H1 (cell line): ENCODE measurements around the gene SLC4A1. TPM values are rescaled to one million over a fixed set of nuclear protein-coding genes. Genes with fewer than 3 reads are reported as not detected.

ENCODE experiments used
- CTCF ChIA-PET: fragments of 300-600 bp; sonication (Branson Sonifier 250); formaldehyde crosslinking; loops from one replicate; lab custom pipeline; 2021; ENCODE audit not compliant: partially characterized antibody; lab: Charles Lee
- POLR2A ChIA-PET: fragments of 300-600 bp; sonication (Branson Sonifier 250); formaldehyde crosslinking; loops from one replicate; lab custom pipeline; 2021; ENCODE audit warnings: inconsistent platforms; ENCODE audit not compliant: partially characterized antibody; lab: Charles Lee
- DNase-seq, 2 experiments: peaks; one replicate each; pipeline versions ENCODE4 v3.0.0 to v3.0.0-alpha.2; 2010 to 2022; ENCODE audit warnings: low spot score in 2 of 2, low read depth in 1 of 2, mixed read lengths in 1 of 2
- FAIRE-seq: peaks from 2 replicates; lab custom pipeline; 2011; peaks lifted over from hg19 to GRCh38; lab: Jason Lieb, UNC
- H2AFZ ChIP-seq: 2 replicates; pipeline ENCODE4 v1.8.1; 2012; ENCODE audit warnings: low read length, inconsistent platforms
- H2AK5ac ChIP-seq: 2 replicates; pipeline ENCODE4 v1.6.1; 2013; ENCODE audit warnings: low read depth, low read length
- H2BK120ac ChIP-seq: replicated peaks from 2 replicates; pipeline ENCODE3; 2013; ENCODE audit warnings: low read depth, low read length, inconsistent platforms
- H2BK12ac ChIP-seq: 2 replicates; pipeline ENCODE4 v1.6.1; 2013; ENCODE audit warnings: low read depth, low read length
- H2BK15ac ChIP-seq: 2 replicates; pipeline ENCODE4 v1.6.1; 2013; ENCODE audit warnings: low read length
- H2BK20ac ChIP-seq: 2 replicates; pipeline ENCODE4 v1.6.1; 2013; ENCODE audit warnings: low read length
- H2BK5ac ChIP-seq: 2 replicates; pipeline ENCODE4 v1.6.1; 2013; ENCODE audit warnings: low read depth, low read length
- H3K14ac ChIP-seq: 2 replicates; pipeline ENCODE4 v1.6.1; 2013; ENCODE audit warnings: inconsistent platforms; ENCODE audit not compliant: insufficient read length
- H3K18ac ChIP-seq: 2 replicates; pipeline ENCODE4 v1.6.1; 2013; ENCODE audit warnings: low read length; ENCODE audit errors: extremely low read depth
- H3K23ac ChIP-seq: 2 replicates; pipeline ENCODE4 v1.6.1; 2013; ENCODE audit warnings: inconsistent platforms; ENCODE audit not compliant: insufficient read length
- H3K23me2 ChIP-seq: 2 replicates; pipeline ENCODE4 v1.6.1; 2013; ENCODE audit warnings: low read depth, low read length
- H3K27ac ChIP-seq: 2 replicates; pipeline ENCODE4 v1.6.1; 2011; ENCODE audit warnings: low read depth, low read length, inconsistent platforms
- H3K27me3 ChIP-seq, 4 experiments: replicated peaks in 1 of 4; 1 replicate in 1 of 4; 2 replicates in 3 of 4; pipeline versions ENCODE4 v1.6.1 to v1.8.1; 2011 to 2013; ENCODE audit warnings: low read length in 3 of 4, mild to moderate bottlenecking in 3 of 4, inconsistent platforms in 2 of 4, mixed read lengths in 2 of 4, moderate library complexity in 1 of 4; ENCODE audit not compliant: control insufficient read depth in 3 of 4, insufficient read depth in 3 of 4; ENCODE audit errors: extremely low read depth in 1 of 4
- H3K36me3 ChIP-seq, 4 experiments: 2 replicates each; pipeline versions ENCODE4 v1.6.1 to v1.8.1; 2011 to 2013; ENCODE audit warnings: mild to moderate bottlenecking in 4 of 4, low read length in 3 of 4, moderate library complexity in 2 of 4, control low read depth in 1 of 4, inconsistent platforms in 1 of 4; ENCODE audit not compliant: insufficient read depth in 4 of 4, control insufficient read depth in 2 of 4
- H3K4ac ChIP-seq: replicated peaks from 2 replicates; pipeline ENCODE3; 2013; ENCODE audit warnings: low read length, low read depth, mixed read lengths, inconsistent platforms; ENCODE audit not compliant: insufficient read length
- H3K4me1 ChIP-seq, 4 experiments: replicated peaks in 1 of 4; 1 replicate in 1 of 4; 2 replicates in 3 of 4; pipeline versions ENCODE4 v1.6.1 to v1.8.1; 2011 to 2013; ENCODE audit warnings: low read length in 3 of 4, inconsistent platforms in 2 of 4, mixed read lengths in 1 of 4; ENCODE audit not compliant: insufficient read depth in 4 of 4, control insufficient read depth in 3 of 4
- H3K4me2 ChIP-seq, 2 experiments: 2 replicates each; pipeline versions ENCODE4 v1.6.1 to v1.8.1; 2011 to 2013; ENCODE audit warnings: low read depth in 2 of 2, low read length in 2 of 2, control low read depth in 1 of 2, inconsistent platforms in 1 of 2, mild to moderate bottlenecking in 1 of 2; ENCODE audit not compliant: insufficient read depth in 1 of 2
- H3K4me3 ChIP-seq, 4 experiments: fragments of 200-600, 300-600 bp in 1 of 4; sonication (generic), shearing (Covaris generic), sonication (Bioruptor Twin) in 1 of 4; 2 replicates each; pipeline versions ENCODE4 v1.5.1 to v1.8.1; 2011 to 2016; ENCODE audit warnings: low read length in 4 of 4, low read depth in 3 of 4, control low read depth in 2 of 4, inconsistent platforms in 2 of 4, mild to moderate bottlenecking in 2 of 4, mixed read lengths in 1 of 4, moderate library complexity in 1 of 4; ENCODE audit not compliant: insufficient read depth in 2 of 4; ENCODE audit errors: extremely low read depth in 1 of 4
- H3K56ac ChIP-seq: replicated peaks from 2 replicates; pipeline ENCODE3; 2013; ENCODE audit warnings: low read depth, mild to moderate bottlenecking, mixed read lengths, low read length, inconsistent platforms; ENCODE audit not compliant: insufficient read length
- H3K79me1 ChIP-seq: 2 replicates; pipeline ENCODE4 v1.6.1; 2013; ENCODE audit warnings: low read depth, low read length, control low read depth
- H3K79me2 ChIP-seq, 2 experiments: 2 replicates each; pipeline versions ENCODE4 v1.6.1 to v1.8.1; 2012 to 2013; ENCODE audit warnings: low read length in 2 of 2, mild to moderate bottlenecking in 2 of 2, inconsistent platforms in 1 of 2; ENCODE audit not compliant: insufficient read depth in 2 of 2, control insufficient read depth in 1 of 2
- H3K9ac ChIP-seq, 4 experiments: replicated peaks in 1 of 4; 1 replicate in 1 of 4; 2 replicates in 3 of 4; pipeline versions ENCODE4 v1.6.1 to v1.8.1; 2011 to 2013; ENCODE audit warnings: low read depth in 3 of 4, low read length in 3 of 4, control low read depth in 2 of 4, mild to moderate bottlenecking in 2 of 4, moderate library complexity in 2 of 4, inconsistent platforms in 1 of 4; ENCODE audit errors: extremely low read depth in 1 of 4
- H3K9me3 ChIP-seq, 2 experiments: 2 replicates each; pipeline versions ENCODE4 v1.6.1 to v1.8.1; 2012 to 2013; ENCODE audit warnings: mild to moderate bottlenecking in 2 of 2, moderate library complexity in 2 of 2, control low read depth in 1 of 2, inconsistent platforms in 1 of 2, low read depth in 1 of 2, low read length in 1 of 2, mixed read lengths in 1 of 2; ENCODE audit not compliant: insufficient read depth in 2 of 2
- H4K20me1 ChIP-seq, 2 experiments: replicated peaks in 1 of 2; 2 replicates each; pipeline versions ENCODE3 to v1.8.1; 2011 to 2013; ENCODE audit warnings: inconsistent platforms in 2 of 2, low read length in 2 of 2, mild to moderate bottlenecking in 1 of 2; ENCODE audit not compliant: insufficient read depth in 2 of 2, control insufficient read depth in 1 of 2
- H4K5ac ChIP-seq: 2 replicates; pipeline ENCODE4 v1.6.1; 2013; ENCODE audit warnings: low read length, low read depth, mixed read lengths, inconsistent platforms; ENCODE audit not compliant: insufficient read length
- H4K8ac ChIP-seq: 2 replicates; pipeline ENCODE4 v1.8.0; 2013; ENCODE audit warnings: mild to moderate bottlenecking, moderate library complexity, low read length, inconsistent platforms; ENCODE audit not compliant: insufficient read depth; ENCODE audit errors: extremely low read depth
- H4K91ac ChIP-seq: replicated peaks from 2 replicates; pipeline ENCODE3; 2013; ENCODE audit warnings: low read length, mixed read lengths, inconsistent platforms; ENCODE audit not compliant: insufficient read length
- ASH2L ChIP-seq: fragments of 200-600, 300-600 bp; sonication (generic); IDR thresholded peaks from one replicate; pipeline ENCODE4 v1.7.1; 2017; ENCODE audit warnings: low read length
- CBX8 ChIP-seq: fragments of 300-800, 300-1000 bp; sonication (generic); IDR thresholded peaks from 2 replicates; pipeline ENCODE4 v1.7.1; 2016; ENCODE audit warnings: low read depth, low read length, borderline replicate concordance
- CHD2 ChIP-seq: IDR thresholded peaks from 2 replicates; pipeline ENCODE4 v1.6.1; 2012; ENCODE audit warnings: low read length, improper control_type of control experiment
- EGR1 ChIP-seq: IDR thresholded peaks from 2 replicates; pipeline ENCODE4 v1.6.1; 2011; ENCODE audit warnings: low read depth, low read length, borderline replicate concordance
- HDAC2 ChIP-seq, 2 experiments: fragments of 300-600 bp in 1 of 2; sonication (generic) in 1 of 2; IDR thresholded peaks; 2 replicates each; pipeline ENCODE4 v1.6.1; 2011 to 2012; ENCODE audit warnings: low read depth in 2 of 2, low read length in 2 of 2, mild to moderate bottlenecking in 2 of 2, moderate library complexity in 2 of 2, borderline replicate concordance in 1 of 2, inconsistent platforms in 1 of 2
- HDAC6 ChIP-seq: IDR thresholded peaks from one replicate; pipeline ENCODE4 v1.7.1; 2012; ENCODE audit warnings: low read depth, mild to moderate bottlenecking, inconsistent platforms, low read length, moderate library complexity
- JUND ChIP-seq: IDR thresholded peaks from 2 replicates; pipeline ENCODE4 v1.6.1; 2011; ENCODE audit warnings: mild to moderate bottlenecking, improper control_type of control experiment, low read length
- KDM4A ChIP-seq: IDR thresholded peaks from one replicate; pipeline ENCODE4 v1.7.1; 2012; ENCODE audit warnings: low read depth, mild to moderate bottlenecking, moderate library complexity, low read length, inconsistent platforms; ENCODE audit not compliant: severe bottlenecking
- NANOG ChIP-seq: IDR thresholded peaks from 2 replicates; pipeline ENCODE4 v1.6.1; 2011; ENCODE audit warnings: low read length, low read depth, mild to moderate bottlenecking, inconsistent platforms; ENCODE audit not compliant: insufficient read depth, poor library complexity, severe bottlenecking
- RAD21 ChIP-seq, 2 experiments: IDR thresholded peaks in 1 of 2; conservative IDR thresholded peaks in 1 of 2; 2 replicates each; pipeline ENCODE4 v1.6.1; 2011; ENCODE audit warnings: low read depth in 2 of 2, low read length in 2 of 2, improper control_type of control experiment in 1 of 2, inconsistent platforms in 1 of 2, mild to moderate bottlenecking in 1 of 2, moderate library complexity in 1 of 2
- RFX5 ChIP-seq: IDR thresholded peaks from 2 replicates; pipeline ENCODE4 v1.6.1; 2011; ENCODE audit warnings: low read depth, low read length, improper control_type of control experiment, borderline replicate concordance
- RXRA ChIP-seq: IDR thresholded peaks from 2 replicates; pipeline ENCODE4 v1.6.1; 2011; ENCODE audit warnings: low read depth, mild to moderate bottlenecking, low read length, moderate library complexity; ENCODE audit not compliant: insufficient read depth
- TCF12 ChIP-seq: IDR thresholded peaks from 2 replicates; pipeline ENCODE4 v1.6.1; 2011; ENCODE audit warnings: low read depth, mild to moderate bottlenecking, low read length
- YY1 ChIP-seq: IDR thresholded peaks from 2 replicates; pipeline ENCODE4 v1.6.1; 2011; ENCODE audit warnings: low read depth, mild to moderate bottlenecking, low read length
- WGBS, 2 experiments: shearing (Covaris generic) in 1 of 2; methylation state at CpG; one replicate each; pipeline versions ENCODE4 v1.1.6 to v1.1.7; 2013 to 2015; ENCODE audit warnings: low lambda C conversion rate in 2 of 2, mixed read lengths in 2 of 2, inconsistent platforms in 1 of 2, low coverage in 1 of 2, missing lambda C conversion rate in 1 of 2; ENCODE audit not compliant: insufficient replicate concordance in 2 of 2, insufficient coverage in 1 of 2, insufficient read length in 1 of 2; ENCODE audit errors: extremely low coverage in 1 of 2, missing lambda C conversion rate in 1 of 2; 5-methylcytosine and 5-hydroxymethylcytosine counted together
- polyA plus RNA-seq, 7 experiments: library from polyadenylated mRNA; depleted of rRNA in 3 of 7; stranded (reverse) in 5 of 7; unstranded in 2 of 7; fragments of >200 nt in 5 of 7; fragments of 200-250 nt in 2 of 7; gene quantifications; 1 replicate in 5 of 7; 2 replicates in 1 of 7; 4 replicates in 1 of 7; pipeline versions ENCODE4 v1.2.1 to v1.2.3, GENCODE V29; 2011 to 2013; ENCODE audit warnings: missing spikeins in 2 of 7, mixed read lengths in 2 of 7
- total RNA-seq: library from RNA; stranded (reverse); fragmentation: NEBNext Ultra II Directional; extraction: Animal tissue kit (Norgen Biotek cat#: 25700); gene quantifications from 2 replicates; pipeline ENCODE4 v1.2.1, GENCODE V29; 2021

Gene SLC4A1
- total and polyA plus RNA-seq, 2 of the 8 experiments (the other 6 are each of a cell fraction or from before 2014, with no cell fraction given): 0.08 TPM; not detected in 1

DNA sequence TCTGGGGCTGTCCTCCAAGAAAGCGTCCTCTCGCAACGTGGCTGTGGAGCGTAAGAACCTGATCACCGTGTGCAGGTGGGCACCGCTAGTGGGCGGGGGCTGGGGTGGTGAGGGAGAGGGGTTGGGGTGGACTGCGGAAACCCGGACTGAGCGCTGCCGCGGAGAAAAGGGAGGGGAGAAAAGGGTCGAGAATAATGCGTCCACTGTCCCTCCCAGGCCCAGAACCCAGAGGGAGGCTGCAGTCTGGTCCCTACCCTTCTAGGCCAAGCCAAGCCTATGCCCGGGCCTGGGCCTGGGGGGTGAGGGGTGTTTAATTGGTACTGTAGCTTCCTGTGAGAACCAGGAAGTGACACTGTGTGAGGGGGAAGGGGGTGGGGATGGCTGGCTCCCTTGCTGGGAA lies 40.9 kb upstream of the SLC4A1 start:
- H3K56ac ChIP-seq: no peak overlapping the region
- no peaks in the 10 kb centered on the region for H3K36me3 ChIP-seq
- H3K23ac ChIP-seq: no peak overlapping the region
- H2BK12ac ChIP-seq: no peak overlapping the region
- H3K9me3 ChIP-seq: no peaks in the 10 kb centered on the region
- H3K4ac ChIP-seq: no peak overlapping the region
- no peak overlapping the region for H2BK15ac ChIP-seq
- H3K4me3 ChIP-seq: peak overlapping the region; percentile 26 to 67 (median 30)
- no peak overlapping the region for H4K91ac ChIP-seq
- H2AFZ ChIP-seq: no peak overlapping the region
- peaks cover 7 to 38% (median 26%) of the 10 kb centered on the region in 4 experiments for H3K4me1 ChIP-seq
- no peak overlapping the region for H2AK5ac ChIP-seq
- H3K79me2 ChIP-seq: no peaks in the 10 kb centered on the region
- no peak overlapping the region for H2BK120ac ChIP-seq
- H3K14ac ChIP-seq: no peak overlapping the region
- no peaks in the 10 kb centered on the region for H3K79me1 ChIP-seq
- H3K18ac ChIP-seq: no peak overlapping the region; the same call in 1 of the 2 replicates
- DNase-seq: no peak
- no peak overlapping the region for H2BK5ac ChIP-seq
- ChIA-PET POLR2A (interaction anchor here (0.5 to 4.0 kb wide), 9 partner anchors 12 to 746 kb away, joined by 3 to 61 read pairs (median 4); partner anchors contain the start of genes HDAC5, SLC25A39 and UBTF), CTCF (interaction anchor here (0.6 to 3.7 kb wide), 12 partner anchors 10 to 1646 kb away, joined by 3 to 24 read pairs (median 4); partner anchors contain the start of gene UBTF)
- H3K4me2 ChIP-seq: peak overlapping the region; percentile 90 to 93
- no peak for FAIRE-seq
- peaks cover 0 to 6% of the 10 kb centered on the region in 2 experiments for H4K20me1 ChIP-seq
- H3K27me3 ChIP-seq: peaks cover 0 to 1% (median under 1%) of the 10 kb centered on the region in 4 experiments; a peak in 4 of 7 replicates
- no peak overlapping the region for H3K27ac ChIP-seq
- no peak overlapping the region for H3K9ac ChIP-seq
- H2BK20ac ChIP-seq: no peak overlapping the region
- 10% methylated on average over 2 of the region's 15 CpGs; no CpG with 5 or more reads in 1 of the 2 experiments for WGBS, 2 experiments
- H4K8ac ChIP-seq: no peak overlapping the region
- no peak overlapping the region for H4K5ac ChIP-seq
- peaks cover 6% of the 10 kb centered on the region for H3K23me2 ChIP-seq
- TF ChIP-seq RFX5 (no peak), RXRA (no peak), CHD2 (no peak), TCF12 (no peak), CBX8 (no peak), JUND (no peak), RAD21 (IDR thresholded peaks at IDR 0.05 in 1 of 2, conservative IDR thresholded peaks at IDR 0.05 in 1 of 2; ENCODE audit: low read depth in 2 of 2, low read length in 2 of 2) (no peak), EGR1 (no peak), YY1 (no peak), KDM4A (no peak), NANOG (no peak), HDAC6 (no peak), HDAC2 (IDR thresholded peaks at IDR 0.05; ENCODE audit: borderline replicate concordance in 1 of 2, low read depth in 2 of 2, low read length in 2 of 2) (no peak), ASH2L (no peak)
